ENCODE data around the gene BCLAF1. TPM values are rescaled to one million over a fixed set of nuclear protein-coding genes. Genes with fewer than 3 reads are reported as not detected.

Gene BCLAF1
- total RNA-seq, 1 experiment from 2014 or later, result 121 TPM

DNA sequence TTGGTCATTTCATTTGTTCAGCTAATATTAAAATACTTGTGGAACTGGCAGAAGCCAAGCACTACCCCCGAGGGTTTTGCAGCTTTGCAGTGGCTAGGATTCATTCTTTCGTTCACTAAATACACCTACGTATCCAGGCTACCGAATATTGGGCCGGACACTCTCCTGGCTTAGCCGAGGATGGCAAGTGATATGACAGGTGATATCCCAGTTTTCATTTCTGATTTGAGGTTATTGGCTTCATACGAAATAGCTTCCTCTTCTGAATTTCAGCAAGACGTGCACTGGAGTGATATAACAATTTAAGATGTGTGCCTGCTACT is 39.0 kb downstream of the BCLAF1 start:
- H3K36me3 ChIP-seq, result no peaks in the 10 kb centered on the region; the same call in 1 of the 2 replicates
- H3K27me3 ChIP-seq (replicated peaks), result no peaks in the 10 kb centered on the region
- DNase-seq (ENCODE audit: low read depth in 1 of 2, low spot score in 2 of 2), result no peak
- no peaks in the 10 kb centered on the region for H3K9me3 ChIP-seq (replicated peaks)
- H3K4me1 ChIP-seq (replicated peaks), result peaks cover 11% of the 10 kb centered on the region
- H3K27ac ChIP-seq, result no peak overlapping the region
- peak overlapping the region; percentile 65 for H3K4me3 ChIP-seq

DNA sequence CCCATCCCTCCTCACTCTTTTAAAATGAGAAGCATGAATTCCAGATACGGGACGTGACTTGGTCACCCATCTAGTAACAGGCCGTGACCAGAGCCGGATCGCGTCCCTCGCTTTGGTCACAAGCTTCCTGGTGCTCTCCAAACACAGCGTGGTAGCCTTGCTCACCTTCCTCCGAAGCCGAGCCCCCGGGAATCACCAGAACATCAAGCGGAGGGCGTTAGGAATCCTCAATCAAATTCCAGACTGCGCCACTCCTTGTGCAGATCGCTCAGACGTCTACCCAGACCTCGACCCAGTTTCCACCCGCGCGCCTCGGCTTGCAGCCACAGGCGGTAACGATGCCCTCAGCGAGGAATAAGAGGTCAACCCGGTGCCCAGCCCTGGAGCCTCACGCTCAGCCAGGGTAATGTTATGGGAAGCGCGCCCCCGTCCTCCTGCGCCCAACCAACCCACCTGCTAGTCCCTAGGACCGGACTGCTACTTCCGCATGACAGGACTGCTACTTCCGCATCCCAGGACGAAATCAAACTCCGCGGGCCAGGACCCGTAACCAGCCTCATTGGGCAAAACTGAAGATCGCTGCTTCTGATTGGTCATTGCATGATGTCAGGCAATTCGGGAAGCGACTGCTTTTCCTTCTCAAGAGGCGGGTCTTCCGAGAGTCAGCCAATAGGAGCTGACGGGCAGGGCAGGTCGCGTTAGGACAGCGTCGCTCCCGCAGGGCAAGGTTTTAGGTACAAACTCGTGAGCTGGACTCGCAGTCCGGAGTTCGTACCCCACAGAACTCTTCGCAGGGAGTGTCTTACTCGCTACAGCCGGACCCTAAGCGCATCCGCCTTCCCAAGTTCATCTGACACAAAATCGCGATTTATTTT is 39.6 kb downstream of the BCLAF1 start, which contains the start of gene MTFR2:
Gene MTFR2, minus strand, starts transcription at position 501 of the 875 bp plus-strand sequence. CDS start 1,212 bp downstream, outside the sequence.
- peak within 1 kb of the TSS; percentile 65 for H3K4me3 ChIP-seq
- H3K9me3 ChIP-seq (replicated peaks), result no peaks in the 10 kb centered on the region
- H3K27me3 ChIP-seq (replicated peaks), result no peaks in the 10 kb centered on the region
- peak within 1 kb of the TSS; percentile 14 for H3K27ac ChIP-seq
- peak; percentile 93 to 97 for DNase-seq (ENCODE audit: low read depth in 1 of 2, low spot score in 2 of 2)
- H3K4me1 ChIP-seq (replicated peaks), result peaks cover 11% of the 10 kb centered on the region
- H3K36me3 ChIP-seq, result no peaks in the 10 kb centered on the region; the same call in 1 of the 2 replicates

DNA sequence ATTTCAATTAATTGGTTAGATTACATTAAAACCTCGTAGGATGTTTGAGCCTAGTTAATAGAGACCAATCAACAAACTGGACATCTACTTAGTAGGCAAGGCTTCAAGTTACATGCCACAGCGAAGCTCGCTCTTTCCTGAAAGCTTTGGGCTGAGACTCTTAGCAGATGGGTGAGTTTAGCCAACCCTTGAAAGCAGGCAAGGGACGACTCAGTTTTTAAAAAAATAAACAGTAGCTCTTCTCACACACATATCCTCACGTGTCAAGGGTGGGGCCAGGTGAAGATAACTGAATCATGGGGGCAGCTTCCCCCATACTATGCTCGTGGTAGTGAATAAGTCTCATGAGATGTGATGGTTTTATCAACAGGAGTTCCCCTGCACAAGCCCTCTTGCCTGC is 40.3 kb downstream of the BCLAF1 start:
- no peak overlapping the region for H3K27ac ChIP-seq
- no peaks in the 10 kb centered on the region for H3K9me3 ChIP-seq (replicated peaks)
- H3K36me3 ChIP-seq, result peaks cover 4% of the 10 kb centered on the region
- no peaks in the 10 kb centered on the region for H3K27me3 ChIP-seq (replicated peaks)
- H3K4me1 ChIP-seq (replicated peaks), result peaks cover 13% of the 10 kb centered on the region
- H3K4me3 ChIP-seq, result peak overlapping the region; percentile 65
- DNase-seq (ENCODE audit: low read depth in 1 of 2, low spot score in 2 of 2), result peak in 1 of 2 experiments; percentile 12

DNA sequence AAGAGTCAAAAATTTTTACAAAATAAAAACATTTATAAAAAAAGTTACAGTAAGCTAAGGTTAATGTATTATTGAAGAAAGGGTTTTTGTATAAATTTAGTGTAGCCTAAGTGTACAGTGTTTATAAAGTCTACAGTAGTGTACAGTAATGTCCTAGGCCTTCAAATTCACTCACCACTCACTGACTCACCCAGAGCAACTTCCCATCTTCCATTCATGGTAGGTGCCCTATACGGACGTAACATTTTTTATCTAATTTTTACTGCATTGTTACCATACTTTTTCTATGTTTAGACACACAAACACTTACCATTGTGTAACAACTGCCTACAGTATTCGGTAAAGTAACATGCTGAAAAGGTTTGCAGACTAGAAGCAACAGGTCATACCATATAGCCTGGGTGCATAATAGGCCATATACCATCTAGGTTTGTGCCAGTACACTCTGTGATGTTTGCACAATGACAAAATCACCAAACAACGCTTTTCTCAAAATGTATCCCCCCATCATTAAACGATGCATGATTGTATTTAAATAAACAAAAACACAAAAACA is 45.5 kb downstream of the BCLAF1 start:
- H3K27ac ChIP-seq, result no peak overlapping the region

DNA sequence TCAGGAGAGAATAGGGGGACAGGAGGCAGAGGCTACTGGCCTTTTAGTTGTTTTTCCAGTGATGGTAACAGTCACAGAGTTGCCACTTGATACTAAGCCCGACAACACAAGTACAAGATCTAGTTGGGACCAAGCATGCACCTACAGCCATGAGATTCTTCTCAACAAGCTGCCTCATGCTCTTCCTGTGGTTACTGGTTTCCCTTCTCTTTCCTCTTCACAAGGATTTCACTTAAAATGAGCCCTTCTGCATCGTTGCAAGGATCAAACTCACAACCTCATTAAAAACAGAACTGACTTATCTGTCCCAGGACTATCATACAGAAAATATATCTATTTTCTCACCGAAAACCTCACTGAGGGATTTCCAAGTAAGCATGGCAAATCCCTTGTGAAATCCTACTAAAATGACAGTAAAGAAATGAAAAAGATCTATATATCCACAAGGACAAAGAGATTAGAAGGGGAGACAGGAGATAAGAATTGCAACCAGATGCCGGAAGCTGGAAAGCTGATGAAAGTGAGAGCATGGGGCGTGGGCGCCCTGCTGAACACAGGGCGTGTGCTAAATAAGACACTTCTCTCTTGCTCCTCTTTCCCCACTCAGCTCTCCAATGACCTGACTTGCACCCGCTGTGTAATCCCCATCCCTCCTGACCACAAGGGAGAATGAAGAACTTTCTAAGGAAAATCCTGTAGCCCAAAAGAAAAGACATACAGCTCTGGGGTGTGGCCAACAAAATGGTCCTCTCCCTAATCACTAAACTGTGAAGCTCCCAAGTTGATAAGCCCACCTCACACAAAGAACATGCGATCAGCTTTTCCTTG is 53.0 kb downstream of the BCLAF1 start:
- DNase-seq (ENCODE audit: low read depth in 1 of 2, low spot score in 2 of 2), result no peak
- H3K27me3 ChIP-seq (replicated peaks), result no peaks in the 10 kb centered on the region

More for the DNA sequence above, 45.5 kb downstream of the BCLAF1 start:
- Histone ChIP-seq H3K36me3 (peaks cover 31% of the 10 kb centered on the region), H3K4me3 (no peak overlapping the region), H3K27me3 (replicated peaks) (no peaks in the 10 kb centered on the region), H3K9me3 (replicated peaks) (no peaks in the 10 kb centered on the region), H3K4me1 (replicated peaks) (peaks cover 6% of the 10 kb centered on the region)
- no peak for DNase-seq (ENCODE audit: low read depth in 1 of 2, low spot score in 2 of 2)

DNA sequence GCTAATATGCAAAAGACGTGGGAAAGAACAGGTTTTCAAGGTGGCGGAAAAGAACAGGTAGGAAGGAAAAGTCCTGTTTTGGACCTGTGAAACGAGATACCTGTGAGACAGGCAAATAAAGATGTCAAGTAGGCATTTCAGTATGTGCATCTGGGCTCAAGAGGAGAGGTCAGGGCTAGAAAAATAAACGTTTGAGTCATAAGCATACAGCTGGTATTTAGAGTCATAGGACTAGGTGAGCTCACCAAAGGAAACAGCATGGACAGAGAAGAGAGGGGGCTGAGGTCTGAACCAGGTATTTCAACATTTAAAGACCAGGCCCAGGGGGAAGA is 54.4 kb downstream of the BCLAF1 start:
- Histone ChIP-seq H3K9me3 (replicated peaks) (no peaks in the 10 kb centered on the region), H3K27me3 (replicated peaks) (no peaks in the 10 kb centered on the region), H3K4me1 (replicated peaks) (no peaks in the 10 kb centered on the region), H3K27ac (no peak overlapping the region), H3K36me3 (peaks cover 17% of the 10 kb centered on the region), H3K4me3 (no peak overlapping the region)
- no peak for DNase-seq (ENCODE audit: low read depth in 1 of 2, low spot score in 2 of 2)

More for the DNA sequence above, 53.0 kb downstream of the BCLAF1 start:
- no peaks in the 10 kb centered on the region for H3K4me1 ChIP-seq (replicated peaks)
- H3K36me3 ChIP-seq, result peaks cover 23% of the 10 kb centered on the region
- no peaks in the 10 kb centered on the region for H3K9me3 ChIP-seq (replicated peaks)
- H3K27ac ChIP-seq, result no peak overlapping the region
- H3K4me3 ChIP-seq, result no peak overlapping the region

DNA sequence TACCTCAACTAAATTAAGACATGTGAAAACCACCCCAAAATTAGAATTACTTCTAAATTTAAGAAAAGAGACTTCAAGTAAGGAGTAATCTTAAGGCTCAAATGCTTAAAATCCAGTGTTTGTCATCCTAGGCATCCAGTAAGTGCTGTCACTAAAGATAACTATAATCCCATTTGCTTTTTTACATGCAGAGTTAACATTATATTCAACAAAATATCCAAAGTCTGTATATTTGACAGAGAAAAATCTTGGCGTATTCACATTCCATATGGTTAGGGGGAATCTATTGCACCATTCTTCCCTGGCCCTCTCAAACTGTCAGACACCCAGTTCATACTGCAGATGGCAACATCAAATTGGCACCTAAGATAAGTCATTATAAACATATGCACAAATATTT is 56.9 kb downstream of the BCLAF1 start:
- peaks cover 6% of the 10 kb centered on the region; the same call in 1 of the 2 replicates for H3K36me3 ChIP-seq
- DNase-seq (ENCODE audit: low read depth in 1 of 2, low spot score in 2 of 2), result no peak
- no peaks in the 10 kb centered on the region for H3K27me3 ChIP-seq (replicated peaks)
- no peaks in the 10 kb centered on the region for H3K9me3 ChIP-seq (replicated peaks)
- no peak overlapping the region for H3K27ac ChIP-seq
- H3K4me1 ChIP-seq (replicated peaks), result no peaks in the 10 kb centered on the region
- no peak overlapping the region for H3K4me3 ChIP-seq

DNA sequence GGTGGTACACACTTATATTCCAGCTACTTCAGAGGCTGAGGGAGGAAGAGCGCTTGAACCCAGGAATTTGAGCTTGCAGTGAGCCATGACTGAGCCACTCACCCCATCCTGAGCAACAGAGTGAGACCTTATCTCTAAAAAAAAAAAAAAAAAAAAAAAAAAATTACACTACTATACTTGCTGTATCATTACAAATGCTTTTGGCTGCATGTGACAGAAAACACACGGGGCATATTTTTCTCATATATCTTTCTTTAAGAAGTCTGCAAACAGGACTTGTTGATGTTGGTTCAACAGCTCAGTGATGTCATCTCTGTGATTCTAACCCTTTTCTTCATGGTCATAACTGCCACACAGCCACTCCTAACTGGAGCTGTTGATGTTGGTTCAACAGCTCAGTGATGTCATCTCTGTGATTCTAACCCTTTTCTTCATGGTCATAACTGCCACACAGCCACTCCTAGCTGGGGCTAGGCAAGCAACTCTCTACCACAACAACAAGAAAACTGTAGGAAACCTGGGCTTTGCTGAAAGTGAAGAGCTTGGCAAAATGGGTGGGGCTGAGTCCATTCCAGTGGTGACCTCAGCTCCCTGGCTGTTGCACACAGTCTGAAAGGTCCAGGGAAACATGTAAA is 59.3 kb downstream of the BCLAF1 start:
- no peak for DNase-seq (ENCODE audit: low read depth in 1 of 2, low spot score in 2 of 2)
- H3K27ac ChIP-seq, result no peak overlapping the region
- H3K27me3 ChIP-seq (replicated peaks), result no peaks in the 10 kb centered on the region
- H3K9me3 ChIP-seq (replicated peaks), result no peaks in the 10 kb centered on the region
- no peak overlapping the region for H3K4me3 ChIP-seq
- 0 out of 2 replicates have a peak, but pooled peaks cover 6% of the 10 kb centered on the region for H3K36me3 ChIP-seq
- no peaks in the 10 kb centered on the region for H3K4me1 ChIP-seq (replicated peaks)

DNA sequence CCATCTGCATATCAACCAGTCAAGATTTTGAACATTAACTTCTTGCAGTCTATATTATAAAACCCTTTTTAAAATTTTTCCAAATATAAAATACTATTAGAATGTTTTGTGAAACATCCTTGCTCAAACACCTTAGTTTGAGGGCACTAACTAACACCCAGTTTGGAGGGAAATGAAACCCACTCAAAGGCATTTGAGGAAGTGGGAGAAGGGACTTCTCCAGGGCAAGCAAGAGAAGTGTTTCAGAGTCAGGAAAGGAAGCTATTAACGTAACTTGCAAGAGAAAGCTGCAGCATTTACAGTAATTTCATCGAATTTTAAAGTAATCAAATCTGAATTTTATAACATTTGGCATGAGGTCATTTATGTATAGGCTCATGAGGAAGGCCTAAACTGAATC is 60.8 kb downstream of the BCLAF1 start:
- no peaks in the 10 kb centered on the region for H3K4me1 ChIP-seq (replicated peaks)
- no peaks in the 10 kb centered on the region for H3K9me3 ChIP-seq (replicated peaks)
- no peak for DNase-seq (ENCODE audit: low read depth in 1 of 2, low spot score in 2 of 2)
- H3K36me3 ChIP-seq, result 0 out of 2 replicates have a peak, but pooled peaks cover 3% of the 10 kb centered on the region
- H3K27me3 ChIP-seq (replicated peaks), result no peaks in the 10 kb centered on the region
- no peak overlapping the region for H3K27ac ChIP-seq
- H3K4me3 ChIP-seq, result no peak overlapping the region

DNA sequence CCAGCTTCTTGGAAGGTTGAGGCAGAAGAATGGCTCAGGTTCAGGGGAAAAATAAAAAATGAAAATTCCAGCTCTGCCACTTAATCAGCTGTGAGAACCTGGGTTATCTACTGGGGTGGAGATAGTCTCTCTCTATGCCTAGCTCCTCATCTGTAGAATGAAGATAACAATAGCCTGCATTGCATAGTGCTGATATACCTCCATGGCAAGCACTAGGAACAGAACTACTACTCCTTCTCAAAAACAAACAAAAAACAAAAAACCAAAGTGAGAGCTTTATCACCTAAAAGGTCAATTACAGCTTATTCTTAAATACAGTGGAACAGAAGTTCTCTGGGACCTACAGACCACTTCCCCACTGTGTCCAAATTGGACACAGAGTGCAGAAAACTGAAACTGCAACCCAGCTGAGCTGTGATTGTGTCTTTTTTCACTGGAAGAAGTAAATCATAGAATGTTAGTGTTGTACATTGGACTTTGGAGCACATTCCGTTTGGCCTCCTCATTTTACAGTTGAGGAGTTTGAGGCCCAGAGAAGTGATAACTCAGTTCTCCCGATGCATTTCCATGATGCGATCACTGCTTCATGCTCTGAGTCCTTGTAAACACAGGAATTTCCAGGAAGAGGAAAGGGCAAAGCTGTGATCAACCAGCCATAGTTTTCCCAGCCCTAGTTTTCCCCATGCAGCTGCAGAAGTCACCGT is 62.8 kb downstream of the BCLAF1 start:
- no peak for DNase-seq (ENCODE audit: low read depth in 1 of 2, low spot score in 2 of 2)
- Histone ChIP-seq H3K4me3 (no peak overlapping the region), H3K36me3 (0 out of 2 replicates have a peak, but pooled peaks cover 3% of the 10 kb centered on the region), H3K27ac (no peak overlapping the region), H3K9me3 (replicated peaks) (no peaks in the 10 kb centered on the region), H3K27me3 (replicated peaks) (no peaks in the 10 kb centered on the region), H3K4me1 (replicated peaks) (no peaks in the 10 kb centered on the region)

DNA sequence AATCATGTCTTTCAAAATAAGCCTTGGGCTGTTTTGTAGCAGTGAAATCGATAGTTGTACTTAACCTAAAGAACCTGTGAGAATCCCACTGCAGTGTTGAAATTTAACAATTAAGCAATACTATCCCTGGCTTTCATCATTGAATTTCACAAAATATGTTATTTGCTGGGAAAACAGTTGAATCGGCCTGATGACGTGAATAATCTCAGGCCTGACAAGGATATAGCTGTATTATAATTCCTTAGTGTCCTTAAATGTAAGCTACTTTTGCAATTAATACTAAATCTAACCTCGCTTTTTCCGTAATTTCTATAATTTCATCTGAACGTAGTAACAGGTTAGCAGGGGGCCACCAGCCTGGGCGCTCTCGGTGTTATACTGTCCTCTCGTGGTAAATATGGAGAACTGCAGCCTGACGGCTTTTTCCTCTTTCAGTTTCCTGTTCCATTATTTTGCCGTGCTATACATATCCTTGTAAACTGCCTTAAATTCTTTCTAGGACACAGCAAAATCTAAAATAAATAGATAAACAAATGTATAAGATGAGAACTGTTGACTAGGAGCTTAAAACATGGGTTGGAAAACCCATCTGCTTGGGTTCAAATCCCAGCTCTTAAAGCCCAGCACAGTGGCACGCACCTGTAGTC is 63.5 kb downstream of the BCLAF1 start:
- Histone ChIP-seq H3K36me3 (0 out of 2 replicates have a peak, but pooled peaks cover 2% of the 10 kb centered on the region), H3K27ac (no peak overlapping the region), H3K9me3 (replicated peaks) (no peaks in the 10 kb centered on the region), H3K4me1 (replicated peaks) (no peaks in the 10 kb centered on the region), H3K4me3 (no peak overlapping the region), H3K27me3 (replicated peaks) (no peaks in the 10 kb centered on the region)
- DNase-seq (ENCODE audit: low read depth in 1 of 2, low spot score in 2 of 2), result peak in 1 of 2 experiments; percentile 28

DNA sequence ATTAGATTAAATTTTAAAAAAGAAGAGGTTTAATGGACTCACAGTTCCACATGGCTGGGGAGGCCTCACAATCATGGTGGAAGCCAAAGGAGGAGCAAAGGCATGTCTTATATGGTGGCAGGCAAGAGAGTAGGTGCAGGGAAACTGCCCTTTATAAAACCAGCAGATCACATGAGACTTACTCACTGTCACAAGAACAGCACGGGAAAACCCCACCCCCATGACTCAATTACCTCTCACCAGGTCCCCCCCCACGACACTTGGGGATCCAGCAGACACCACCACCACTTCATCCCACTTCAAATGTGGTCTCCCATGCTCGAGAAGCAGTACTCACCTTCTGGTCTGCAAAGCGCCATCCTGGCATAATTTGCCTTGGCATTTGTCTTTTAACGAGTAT is 64.2 kb downstream of the BCLAF1 start:
- Histone ChIP-seq H3K4me1 (replicated peaks) (no peaks in the 10 kb centered on the region), H3K27me3 (replicated peaks) (no peaks in the 10 kb centered on the region), H3K27ac (no peak overlapping the region), H3K4me3 (no peak overlapping the region), H3K36me3 (no peaks in the 10 kb centered on the region), H3K9me3 (replicated peaks) (no peaks in the 10 kb centered on the region)
- no peak for DNase-seq (ENCODE audit: low read depth in 1 of 2, low spot score in 2 of 2)
